ENCODE data around the gene LSM2. TPM values are rescaled to one million over a fixed set of nuclear protein-coding genes. Genes with fewer than 3 reads are reported as not detected.

The LSM2 gene
- total RNA-seq, 2 donors from 2014 or later = 21.0 to 22.4 TPM

DNA sequence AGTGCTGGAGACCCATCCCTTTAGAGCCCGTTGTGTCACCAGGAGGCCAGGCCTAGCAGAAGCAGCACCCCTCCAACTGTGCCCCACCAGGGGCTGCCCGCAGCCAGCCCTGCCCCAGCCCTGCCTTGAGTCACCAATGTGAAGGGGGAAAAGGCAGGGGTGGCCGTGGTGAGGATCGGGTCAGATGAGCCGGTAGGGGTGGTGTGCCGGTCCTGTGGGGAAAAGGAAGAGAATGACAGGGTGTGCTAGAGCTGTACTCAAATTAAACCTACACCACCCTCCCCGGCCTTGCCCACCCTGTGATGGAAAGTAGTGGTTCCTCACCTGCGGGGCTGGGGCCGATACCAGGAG lies 41.2 kb downstream of the LSM2 start:
- no peak for DNase-seq
- Histone ChIP-seq H3K4me1 (peaks cover 4% of the 10 kb centered on the region), H3K27ac (no peak overlapping the region), H3K36me3 (replicated peaks in 1 of 2; ENCODE audit: insufficient read depth in 1 of 2, low read depth in 2 of 2) (no peaks in the 10 kb centered on the region), H3K9me3 (no peaks in the 10 kb centered on the region), H3K4me3 (no peak overlapping the region), H3K27me3 (no peaks in the 10 kb centered on the region)
- WGBS, 2 donors = 84 to 88% methylated on average over 7 to 9 of the region's 9 CpGs
- TF ChIP-seq POLR2A (IDR thresholded peaks at IDR 0.05) = no peak
- no peak for ATAC-seq
- intact Hi-C loops (cut with DNase I) = no loop called here

DNA sequence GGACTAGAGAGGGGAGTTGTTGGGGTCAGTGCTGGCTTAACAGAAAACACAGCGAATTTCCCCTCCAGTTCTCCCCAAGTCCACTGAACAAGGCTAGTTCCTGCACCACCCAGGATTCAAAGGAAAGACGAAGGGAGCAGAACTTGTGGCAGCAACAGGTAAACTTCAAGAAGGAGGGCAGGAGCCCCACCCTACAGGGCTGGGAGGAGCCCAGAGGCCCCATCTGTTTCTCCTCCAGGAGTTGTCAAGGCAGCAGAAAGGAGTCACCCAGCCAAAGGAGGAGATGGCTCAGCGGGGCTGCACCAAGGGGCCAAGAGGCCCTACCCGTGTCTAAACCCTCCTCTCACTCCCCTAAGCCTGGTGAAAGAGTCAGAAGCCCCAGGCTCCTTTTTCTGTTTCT lies 42.6 kb downstream of the LSM2 start:
- WGBS, 2 donors = 83 to 90% methylated on average over 4 of the region's 4 CpGs
- no peak overlapping the region for H3K4me3 ChIP-seq
- ATAC-seq = no peak
- no peak for TF ChIP-seq POLR2A (IDR thresholded peaks at IDR 0.05)
- TF ChIP-seq, protein P1, sequence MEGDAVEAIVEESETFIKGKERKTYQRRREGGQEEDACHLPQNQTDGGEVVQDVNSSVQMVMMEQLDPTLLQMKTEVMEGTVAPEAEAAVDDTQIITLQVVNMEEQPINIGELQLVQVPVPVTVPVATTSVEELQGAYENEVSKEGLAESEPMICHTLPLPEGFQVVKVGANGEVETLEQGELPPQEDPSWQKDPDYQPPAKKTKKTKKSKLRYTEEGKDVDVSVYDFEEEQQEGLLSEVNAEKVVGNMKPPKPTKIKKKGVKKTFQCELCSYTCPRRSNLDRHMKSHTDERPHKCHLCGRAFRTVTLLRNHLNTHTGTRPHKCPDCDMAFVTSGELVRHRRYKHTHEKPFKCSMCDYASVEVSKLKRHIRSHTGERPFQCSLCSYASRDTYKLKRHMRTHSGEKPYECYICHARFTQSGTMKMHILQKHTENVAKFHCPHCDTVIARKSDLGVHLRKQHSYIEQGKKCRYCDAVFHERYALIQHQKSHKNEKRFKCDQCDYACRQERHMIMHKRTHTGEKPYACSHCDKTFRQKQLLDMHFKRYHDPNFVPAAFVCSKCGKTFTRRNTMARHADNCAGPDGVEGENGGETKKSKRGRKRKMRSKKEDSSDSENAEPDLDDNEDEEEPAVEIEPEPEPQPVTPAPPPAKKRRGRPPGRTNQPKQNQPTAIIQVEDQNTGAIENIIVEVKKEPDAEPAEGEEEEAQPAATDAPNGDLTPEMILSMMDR (IDR thresholded peaks at IDR 0.05) = no peak
- no peak for DNase-seq
- no peaks in the 10 kb centered on the region for H3K27me3 ChIP-seq
- H3K27ac ChIP-seq = no peak overlapping the region
- no peaks in the 10 kb centered on the region for H3K9me3 ChIP-seq
- H3K4me1 ChIP-seq = peaks cover 4% of the 10 kb centered on the region
- intact Hi-C loops (cut with DNase I) = no loop called here
- H3K36me3 ChIP-seq (replicated peaks in 1 of 2; ENCODE audit: insufficient read depth in 1 of 2, low read depth in 2 of 2) = no peaks in the 10 kb centered on the region

DNA sequence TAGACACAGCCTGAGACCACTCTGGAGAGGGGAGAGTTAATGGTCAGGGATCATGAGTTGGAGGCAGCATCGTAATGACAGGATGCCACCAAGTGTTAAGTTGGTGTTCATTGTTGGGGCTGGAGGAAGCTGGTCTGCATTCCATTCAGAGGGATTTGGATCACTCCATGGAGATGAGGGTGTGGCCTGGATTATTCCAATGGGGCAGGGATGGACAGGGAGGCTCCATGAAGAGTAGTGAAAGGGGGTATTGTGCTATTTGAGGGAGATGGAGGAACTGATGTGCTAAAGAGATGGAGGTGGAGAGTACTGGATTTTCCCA lies 43.2 kb downstream of the LSM2 start:
- Histone ChIP-seq H3K36me3 (replicated peaks in 1 of 2; ENCODE audit: insufficient read depth in 1 of 2, low read depth in 2 of 2) (no peaks in the 10 kb centered on the region), H3K27me3 (no peaks in the 10 kb centered on the region), H3K4me3 (no peak overlapping the region), H3K4me1 (peaks cover 4% of the 10 kb centered on the region), H3K27ac (no peak overlapping the region), H3K9me3 (no peaks in the 10 kb centered on the region)
- no peak for ATAC-seq
- 13 to 14% methylated on average over 1 of the region's 1 CpG for WGBS, 2 donors
- TF ChIP-seq POLR2A (IDR thresholded peaks at IDR 0.05) = no peak
- TF ChIP-seq, protein P1 (IDR thresholded peaks at IDR 0.05) = no peak
- intact Hi-C loops (cut with DNase I) = no loop called here
- no peak for DNase-seq

DNA sequence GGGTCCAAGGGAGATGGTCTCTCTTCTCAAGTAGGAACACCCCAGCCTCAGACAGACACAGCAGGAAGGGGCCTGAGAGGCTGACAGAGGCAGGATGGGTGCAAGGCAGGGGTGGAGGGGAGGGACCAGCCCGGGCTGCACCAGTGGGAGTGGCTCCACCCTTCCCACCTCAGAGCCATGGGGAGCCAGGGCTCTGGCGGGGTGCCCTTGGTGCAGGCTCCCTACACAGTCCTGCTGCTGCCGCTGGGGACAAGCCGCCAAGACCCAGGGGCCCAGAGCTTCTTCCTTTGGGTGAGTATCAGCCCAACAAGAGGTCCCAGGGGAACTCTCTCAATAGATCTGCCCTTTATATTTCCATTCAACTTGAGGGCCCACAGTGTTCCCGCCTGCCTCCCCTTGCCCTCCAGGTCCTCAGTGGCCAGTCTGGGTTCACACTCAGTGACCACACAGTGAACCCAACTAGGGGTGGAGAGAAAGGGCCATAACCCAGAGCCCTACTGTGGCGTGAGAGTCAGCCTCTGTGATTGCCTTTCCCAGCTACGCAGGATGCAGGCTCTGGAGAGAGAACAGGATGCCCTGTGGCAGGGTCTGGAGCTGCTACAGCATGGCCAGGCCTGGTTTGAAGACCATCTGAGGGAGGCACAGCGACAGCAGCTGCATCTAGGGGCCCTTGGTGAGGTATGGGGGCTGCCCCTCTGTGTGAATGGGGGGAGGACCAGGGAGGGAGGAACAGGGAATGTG lies 43.7 kb downstream of the LSM2 start:
- ATAC-seq = no peak
- H3K36me3 ChIP-seq (replicated peaks in 1 of 2; ENCODE audit: insufficient read depth in 1 of 2, low read depth in 2 of 2) = no peaks in the 10 kb centered on the region
- no peak for DNase-seq
- H3K4me3 ChIP-seq = no peak overlapping the region
- no peak overlapping the region for H3K27ac ChIP-seq
- H3K9me3 ChIP-seq = no peaks in the 10 kb centered on the region
- intact Hi-C loops (cut with DNase I) = no loop called here
- TF ChIP-seq POLR2A (IDR thresholded peaks at IDR 0.05) = no peak
- TF ChIP-seq, protein P1 (IDR thresholded peaks at IDR 0.05) = no peak
- H3K27me3 ChIP-seq = no peaks in the 10 kb centered on the region
- peaks cover 4% of the 10 kb centered on the region for H3K4me1 ChIP-seq
- 69 to 70% methylated on average over 3 to 8 of the region's 8 CpGs for WGBS, 2 donors

DNA sequence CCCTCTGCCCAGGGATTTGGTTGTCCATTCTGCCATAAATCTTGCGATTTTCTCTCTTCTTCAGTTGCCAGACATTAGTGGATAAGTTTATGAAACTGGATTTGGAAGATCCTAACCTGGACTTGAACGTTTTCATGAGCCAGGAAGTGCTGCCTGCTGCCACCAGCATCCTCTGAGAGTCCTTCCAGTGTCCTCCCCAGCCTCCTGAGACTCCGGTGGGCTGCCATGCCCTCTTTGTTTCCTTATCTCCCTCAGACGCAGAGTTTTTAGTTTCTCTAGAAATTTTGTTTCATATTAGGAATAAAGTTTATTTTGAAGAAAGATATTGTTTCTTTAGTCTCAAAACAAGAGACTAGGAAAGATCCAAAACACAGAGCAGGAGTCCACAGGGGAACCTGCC lies 44.4 kb downstream of the LSM2 start, which contains the start of gene SAPCD1:
SAPCD1 (plus strand) TSS at position 301 of the 400 bp plus-strand sequence. CDS start 399 bp downstream, outside the sequence.
- Histone ChIP-seq H3K27ac (no peak within 1 kb of the TSS), H3K4me3 (no peak within 1 kb of the TSS), H3K27me3 (no peaks in the 10 kb centered on the region), H3K9me3 (no peaks in the 10 kb centered on the region), H3K36me3 (replicated peaks in 1 of 2; ENCODE audit: insufficient read depth in 1 of 2, low read depth in 2 of 2) (no peaks in the 10 kb centered on the region), H3K4me1 (peaks cover 4% of the 10 kb centered on the region)
- ATAC-seq (no peak), DNase-seq (no peak)
- 67 to 68% methylated on average over 4 of the region's 4 CpGs for WGBS, 2 donors
- intact Hi-C loops (cut with DNase I) = no loop called here
- TF ChIP-seq POLR2A (IDR thresholded peaks at IDR 0.05) = no peak
- TF ChIP-seq, protein P1 (IDR thresholded peaks at IDR 0.05) = no peak
